CD14-positive monocyte (primary cell): Measurements from ENCODE around the gene APLN. TPM values are rescaled to one million over a fixed set of nuclear protein-coding genes. Genes with fewer than 3 reads are reported as not detected.
A peak's percentile ranks its signal among the peaks of the same experiment; 100 is the strongest.

ENCODE experiments used
- DNase-seq, 3 donors: peaks; one replicate each; pipeline ENCODE4 v3.0.0-alpha.2; 2011 to 2022
- H2AFZ ChIP-seq: 2 replicates; pipeline ENCODE4 v1.6.0; 2012; ENCODE audit warnings: mild to moderate bottlenecking, low read depth, low read length, inconsistent platforms; ENCODE audit not compliant: insufficient read depth, poor library complexity, severe bottlenecking
- H3K27ac ChIP-seq, 2 donors: 1 replicate in 1 of 2; 2 replicates in 1 of 2; pipeline ENCODE4 v1.5.1; 2012 to 2013; ENCODE audit warnings: low read length in 2 of 2, control low read depth in 1 of 2, inconsistent platforms in 1 of 2, low read depth in 1 of 2, mild to moderate bottlenecking in 1 of 2
- H3K27me3 ChIP-seq, 2 donors: one replicate each; pipeline versions ENCODE4 v1.6.0 to v1.6.1; 2011 to 2013; ENCODE audit warnings: low read length in 2 of 2; ENCODE audit not compliant: control insufficient read depth in 2 of 2, insufficient read depth in 2 of 2
- H3K36me3 ChIP-seq, 2 donors: replicated peaks in 1 of 2; 1 replicate in 1 of 2; 2 replicates in 1 of 2; pipeline versions ENCODE4 v1.5.1 to v1.6.1; 2012 to 2013; ENCODE audit warnings: low read length in 2 of 2, control low read depth in 1 of 2, inconsistent platforms in 1 of 2, mild to moderate bottlenecking in 1 of 2; ENCODE audit not compliant: insufficient read depth in 2 of 2, control insufficient read depth in 1 of 2
- H3K4me1 ChIP-seq, 2 donors: 1 replicate in 1 of 2; 2 replicates in 1 of 2; pipeline versions ENCODE4 v1.5.1 to v1.6.1; 2012 to 2013; ENCODE audit warnings: low read length in 2 of 2, control low read depth in 1 of 2, inconsistent platforms in 1 of 2, mild to moderate bottlenecking in 1 of 2, moderate library complexity in 1 of 2; ENCODE audit not compliant: insufficient read depth in 2 of 2, control insufficient read depth in 1 of 2
- H3K4me2 ChIP-seq: replicated peaks from 2 replicates; pipeline ENCODE3; 2012; ENCODE audit warnings: low read length, moderate library complexity, mild to moderate bottlenecking; ENCODE audit not compliant: poor library complexity, severe bottlenecking; ENCODE audit errors: extremely low read depth
- H3K4me3 ChIP-seq, 3 experiments: fragments of 200-600 bp in 1 of 3; sonication (generic) in 1 of 3; replicated peaks in 1 of 3; 1 replicate in 2 of 3; 2 replicates in 1 of 3; pipeline ENCODE4 v1.5.1; 2011 to 2013; ENCODE audit warnings: low read length in 3 of 3, mild to moderate bottlenecking in 3 of 3, control low read depth in 2 of 3, low read depth in 2 of 3, inconsistent platforms in 1 of 3, moderate library complexity in 1 of 3
- H3K79me2 ChIP-seq: 2 replicates; pipeline ENCODE4 v1.6.0; 2012; ENCODE audit warnings: mild to moderate bottlenecking, control low read depth, inconsistent platforms, low read length, moderate library complexity; ENCODE audit not compliant: insufficient read depth
- H3K9ac ChIP-seq: 2 replicates; pipeline ENCODE4 v1.6.0; 2017; ENCODE audit warnings: low read length, mild to moderate bottlenecking; ENCODE audit not compliant: insufficient read depth, poor library complexity, severe bottlenecking
- H3K9me3 ChIP-seq, 2 donors: replicated peaks in 1 of 2; 1 replicate in 1 of 2; 2 replicates in 1 of 2; pipeline versions ENCODE4 v1.5.1 to v1.6.1; 2012 to 2013; ENCODE audit warnings: low read length in 2 of 2, control low read depth in 1 of 2; ENCODE audit not compliant: control insufficient read depth in 1 of 2, insufficient read depth in 1 of 2
- H4K20me1 ChIP-seq: 2 replicates; pipeline ENCODE4 v1.6.0; 2012; ENCODE audit warnings: mild to moderate bottlenecking, low read length, control low read depth, moderate library complexity; ENCODE audit not compliant: insufficient read depth
- H3K27ac Mint-ChIP-seq, 7 donors: one replicate each; pipeline ENCODE4 v1.8.0; 2020; ENCODE audit warnings: mild to moderate bottlenecking in 7 of 7, mixed read lengths in 7 of 7, moderate library complexity in 6 of 7, inconsistent platforms in 2 of 7
- H3K27me3 Mint-ChIP-seq, 3 donors: one replicate each; pipeline ENCODE4 v1.8.0; 2021 to 2022; ENCODE audit warnings: low read depth in 3 of 3, mild to moderate bottlenecking in 3 of 3, mixed read lengths in 3 of 3, moderate library complexity in 3 of 3, inconsistent platforms in 1 of 3
- H3K36me3 Mint-ChIP-seq, 2 donors: one replicate each; pipeline ENCODE4 v1.8.0; 2020; ENCODE audit warnings: mixed read lengths in 2 of 2, inconsistent platforms in 1 of 2, mild to moderate bottlenecking in 1 of 2
- H3K4me1 Mint-ChIP-seq: one replicate; pipeline ENCODE4 v1.8.0; 2020; ENCODE audit warnings: mild to moderate bottlenecking, mixed read lengths
- H3K4me3 Mint-ChIP-seq, 2 donors: one replicate each; pipeline ENCODE4 v1.8.0; 2020; ENCODE audit warnings: mild to moderate bottlenecking in 2 of 2, mixed read lengths in 2 of 2, moderate library complexity in 1 of 2
- H3K9me3 Mint-ChIP-seq, 7 donors: one replicate each; pipeline ENCODE4 v1.8.0; 2020 to 2022; ENCODE audit warnings: mixed read lengths in 7 of 7, mild to moderate bottlenecking in 6 of 7, moderate library complexity in 6 of 7, inconsistent platforms in 2 of 7
- WGBS: methylation state at CpG from one replicate; pipeline ENCODE4 v1.1.5; 2013; ENCODE audit warnings: missing lambda C conversion rate; ENCODE audit not compliant: insufficient coverage; 5-methylcytosine and 5-hydroxymethylcytosine counted together
- intact Hi-C, 2 donors: fragments of 100-400 bp; cut with micrococcal nuclease; formaldehyde crosslinking; loops; one replicate each; pipeline versions ENCODE4 v1.15.0 to v1.15.1; 2023
- polyA plus RNA-seq, 3 donors: library from polyadenylated mRNA; depleted of rRNA in 1 of 3; unstranded in 2 of 3; stranded (reverse) in 1 of 3; fragments of 300-500 nt in 2 of 3; fragments of >200 nt in 1 of 3; fragmentation: Illumina TruSeq in 2 of 3; gene quantifications; 1 replicate in 2 of 3; 2 replicates in 1 of 3; pipeline ENCODE4 v1.2.3, GENCODE V29; 2012 to 2021
- TF ChIP-seq, protein P1 (sequence below): fragments of 200-600 bp; IDR thresholded peaks from one replicate; pipeline ENCODE4 v1.8.0; 2022; ENCODE audit warnings: antibody characterized with exemption, mild to moderate bottlenecking

The APLN gene
- polyA plus RNA-seq, 3 donors, result 0.03 TPM; not detected in 2

- Mint-ChIP-seq H3K36me3 (no peaks in the 10 kb centered on the region), H3K27ac (no peak overlapping the region), H3K4me3 (no peak overlapping the region), H3K27me3 (peaks cover 16 to 31% (median 31%) of the 10 kb centered on the region in 3 donors), H3K9me3 (peaks cover 0 to 20% (median 7%) of the 10 kb centered on the region in 7 donors), H3K4me1 (peaks cover 25% of the 10 kb centered on the region)
- Histone ChIP-seq H3K9me3 (no peaks in the 10 kb centered on the region), H3K36me3 (no peaks in the 10 kb centered on the region), H3K27ac (no peak overlapping the region), H2AFZ (no peak overlapping the region), H3K4me3 (no peak overlapping the region), H3K4me1 (peaks cover 12 to 19% of the 10 kb centered on the region in 2 donors), H3K79me2 (no peaks in the 10 kb centered on the region), H3K9ac (no peak overlapping the region), H3K27me3 (peaks cover 9 to 27% of the 10 kb centered on the region in 2 donors), H4K20me1 (no peaks in the 10 kb centered on the region), H3K4me2 (no peak overlapping the region)
- WGBS, result no CpG with 5 or more reads among the region's 5 CpGs
- TF ChIP-seq, protein P1, sequence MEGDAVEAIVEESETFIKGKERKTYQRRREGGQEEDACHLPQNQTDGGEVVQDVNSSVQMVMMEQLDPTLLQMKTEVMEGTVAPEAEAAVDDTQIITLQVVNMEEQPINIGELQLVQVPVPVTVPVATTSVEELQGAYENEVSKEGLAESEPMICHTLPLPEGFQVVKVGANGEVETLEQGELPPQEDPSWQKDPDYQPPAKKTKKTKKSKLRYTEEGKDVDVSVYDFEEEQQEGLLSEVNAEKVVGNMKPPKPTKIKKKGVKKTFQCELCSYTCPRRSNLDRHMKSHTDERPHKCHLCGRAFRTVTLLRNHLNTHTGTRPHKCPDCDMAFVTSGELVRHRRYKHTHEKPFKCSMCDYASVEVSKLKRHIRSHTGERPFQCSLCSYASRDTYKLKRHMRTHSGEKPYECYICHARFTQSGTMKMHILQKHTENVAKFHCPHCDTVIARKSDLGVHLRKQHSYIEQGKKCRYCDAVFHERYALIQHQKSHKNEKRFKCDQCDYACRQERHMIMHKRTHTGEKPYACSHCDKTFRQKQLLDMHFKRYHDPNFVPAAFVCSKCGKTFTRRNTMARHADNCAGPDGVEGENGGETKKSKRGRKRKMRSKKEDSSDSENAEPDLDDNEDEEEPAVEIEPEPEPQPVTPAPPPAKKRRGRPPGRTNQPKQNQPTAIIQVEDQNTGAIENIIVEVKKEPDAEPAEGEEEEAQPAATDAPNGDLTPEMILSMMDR, result no peak
- intact Hi-C loops, result no loop called here
- no peak for DNase-seq
These were observed 3.7 kb upstream of the APLN start for GRCh38 chrX:129658429-129658828.

GRCh38 chrX:129655547-129656249 is 942 bp upstream of the APLN start:
- Histone ChIP-seq H3K36me3 (no peaks in the 10 kb centered on the region), H3K9me3 (no peaks in the 10 kb centered on the region), H4K20me1 (no peaks in the 10 kb centered on the region), H3K79me2 (no peaks in the 10 kb centered on the region), H3K27ac (no peak overlapping the region), H3K4me3 (peak overlapping the region in 1 of 3 experiments; percentile 62), H3K9ac (no peak overlapping the region), H3K4me2 (peak overlapping the region; percentile 76), H3K27me3 (peaks cover 9 to 39% of the 10 kb centered on the region in 2 donors), H2AFZ (no peak overlapping the region), H3K4me1 (peaks cover 12 to 19% of the 10 kb centered on the region in 2 donors)
- Mint-ChIP-seq H3K4me1 (peaks cover 20% of the 10 kb centered on the region), H3K27ac (no peak overlapping the region), H3K4me3 (peak overlapping the region; percentile 39 to 78), H3K27me3 (peaks cover 27 to 43% (median 36%) of the 10 kb centered on the region in 3 donors), H3K36me3 (no peaks in the 10 kb centered on the region), H3K9me3 (peaks cover 0 to 22% (median 4%) of the 10 kb centered on the region in 7 donors)
- WGBS, result 29% methylated on average over 1 of the region's 11 CpGs
- TF ChIP-seq, protein P1, result no peak
- intact Hi-C loops, result no loop called here
- no peak for DNase-seq
